Smooth muscle cell (in vitro differentiated cells): ENCODE measurements around the gene PRR5. TPM values are rescaled to one million over a fixed set of nuclear protein-coding genes. Genes with fewer than 3 reads are reported as not detected.
"Not testable (repeated sequence)": the region's sequence is repeated elsewhere in the genome, so short reads cannot be mapped to it uniquely, and the experiment has no call there.

ENCODE experiments used
- DNase-seq: peaks from one replicate; lab custom pipeline; 2025; ENCODE audit not compliant: unreplicated experiment; lab: John Stamatoyannopoulos, UW
- H2AFZ ChIP-seq: fragments of 200-600 bp; sonication (generic); 2 replicates; pipeline ENCODE4 v1.6.0; 2016; ENCODE audit warnings: antibody characterized with exemption, low read depth, mild to moderate bottlenecking
- H3F3A ChIP-seq: fragments of 200-600 bp; sonication (generic); 2 replicates; pipeline ENCODE4 v1.6.0; 2017; ENCODE audit warnings: antibody characterized with exemption, low read depth
- H3K27ac ChIP-seq: fragments of 200-600 bp; sonication (generic); 2 replicates; pipeline ENCODE4 v1.5.1; 2016; ENCODE audit warnings: low read depth, mild to moderate bottlenecking
- H3K27me3 ChIP-seq: fragments of 200-600 bp; sonication (generic); 2 replicates; pipeline ENCODE4 v1.6.1; 2016; ENCODE audit warnings: low read depth, mild to moderate bottlenecking
- H3K36me3 ChIP-seq: fragments of 200-600 bp; sonication (generic); 2 replicates; pipeline ENCODE4 v1.5.1; 2016; ENCODE audit warnings: low read depth
- H3K4me1 ChIP-seq: fragments of 200-600 bp; sonication (generic); 2 replicates; pipeline ENCODE4 v1.5.1; 2016; ENCODE audit warnings: low read depth
- H3K4me2 ChIP-seq: fragments of 200-600 bp; sonication (generic); 2 replicates; pipeline ENCODE4 v1.6.0; 2016; ENCODE audit warnings: mild to moderate bottlenecking
- H3K4me3 ChIP-seq: fragments of 200-600 bp; sonication (generic); 2 replicates; pipeline ENCODE4 v1.5.1; 2016; ENCODE audit warnings: mild to moderate bottlenecking
- H3K79me2 ChIP-seq: fragments of 200-600 bp; sonication (generic); 2 replicates; pipeline ENCODE4 v1.6.0; 2016; ENCODE audit warnings: low read depth, mild to moderate bottlenecking
- H3K9ac ChIP-seq: fragments of 200-600 bp; sonication (generic); 2 replicates; pipeline ENCODE4 v1.6.0; 2016; ENCODE audit warnings: low read depth
- H3K9me3 ChIP-seq: fragments of 200-600 bp; sonication (generic); replicated peaks from 2 replicates; pipeline ENCODE4 v1.5.1; 2016; ENCODE audit warnings: low read depth
- H4K20me1 ChIP-seq: fragments of 200-600 bp; sonication (generic); 2 replicates; pipeline ENCODE4 v1.6.0; 2016; ENCODE audit warnings: low read depth
- CTCF ChIP-seq: fragments of 200-600 bp; sonication (generic); IDR thresholded peaks from 2 replicates; pipeline ENCODE4 v1.5.1; 2017; ENCODE audit warnings: borderline replicate concordance, mild to moderate bottlenecking, antibody characterized with exemption; ENCODE audit not compliant: insufficient read depth, poor library complexity, severe bottlenecking
- WGBS: methylation state at CpG from one replicate; pipeline ENCODE4 v1.1.7; 2016; ENCODE audit warnings: low lambda C conversion rate; 5-methylcytosine and 5-hydroxymethylcytosine counted together
- polyA plus RNA-seq: library from polyadenylated mRNA; unstranded; fragments of >200 nt; fragmentation: Nextera tagmentation; extraction: Ambion mirVana; gene quantifications from 2 replicates; pipeline ENCODE4 v1.2.1, GENCODE V29; 2016
- total RNA-seq: library from RNA; depleted of rRNA; stranded (reverse); fragments of >200 nt; gene quantifications from 2 replicates; pipeline ENCODE4 v1.2.3, GENCODE V29; 2014

PRR5 gene
- total and polyA plus RNA-seq, 2 experiments from 2014 or later, result 16.3 to 25.5 TPM

- Histone ChIP-seq H3K4me1 (no peaks in the 10 kb centered on the region), H3K4me3 (peak overlapping the region; percentile 35), H2AFZ (no peak overlapping the region), H4K20me1 (peaks cover 34% of the 10 kb centered on the region), H3K4me2 (no peak overlapping the region), H3K9me3 (no peaks in the 10 kb centered on the region), H3F3A (no peaks in the 10 kb centered on the region), H3K27ac (no peak overlapping the region), H3K27me3 (no peaks in the 10 kb centered on the region), H3K9ac (no peak overlapping the region), H3K79me2 (peaks cover 15% of the 10 kb centered on the region), H3K36me3 (no peaks in the 10 kb centered on the region)
- no peak for DNase-seq
- no peak for TF ChIP-seq CTCF
- WGBS, result 90% methylated on average over 10 of the region's 10 CpGs
Measured at GRCh38 chr22:44677353-44677840, 24.6 kb upstream of the PRR5 start.

GRCh38 chr22:44677871-44678555 is 24.0 kb upstream of the PRR5 start:
- Histone ChIP-seq H3K9ac (no peak overlapping the region), H3K36me3 (no peaks in the 10 kb centered on the region), H3F3A (no peaks in the 10 kb centered on the region), H3K9me3 (no peaks in the 10 kb centered on the region), H3K79me2 (peaks cover 9% of the 10 kb centered on the region), H4K20me1 (peaks cover 28% of the 10 kb centered on the region), H2AFZ (no peak overlapping the region), H3K4me2 (no peak overlapping the region), H3K4me1 (no peaks in the 10 kb centered on the region), H3K4me3 (peak overlapping the region; percentile 35), H3K27ac (no peak overlapping the region), H3K27me3 (no peaks in the 10 kb centered on the region)
- DNase-seq, result no peak
- TF ChIP-seq CTCF, result no peak
- WGBS, result 92% methylated on average over 17 of the region's 18 CpGs

GRCh38 chr22:44678556-44679305 is 23.3 kb upstream of the PRR5 start:
- peaks cover 21% of the 10 kb centered on the region for H4K20me1 ChIP-seq
- no peak overlapping the region for H3K27ac ChIP-seq
- no peak overlapping the region for H3K9ac ChIP-seq
- H3K79me2 ChIP-seq, result peaks cover 3% of the 10 kb centered on the region
- H2AFZ ChIP-seq, result no peak overlapping the region
- no peaks in the 10 kb centered on the region for H3K9me3 ChIP-seq
- H3K4me1 ChIP-seq, result no peaks in the 10 kb centered on the region
- no peak overlapping the region for H3K4me3 ChIP-seq
- TF ChIP-seq CTCF, result no peak
- 94% methylated on average over 16 of the region's 18 CpGs for WGBS
- no peak for DNase-seq
- H3K36me3 ChIP-seq, result no peaks in the 10 kb centered on the region
- no peaks in the 10 kb centered on the region for H3K27me3 ChIP-seq
- H3F3A ChIP-seq, result no peaks in the 10 kb centered on the region
- no peak overlapping the region for H3K4me2 ChIP-seq

- not testable (repeated sequence) for H3K79me2 ChIP-seq, H3K27ac ChIP-seq, H3F3A ChIP-seq, H3K4me1 ChIP-seq, H3K9me3 ChIP-seq, DNase-seq, H3K36me3 ChIP-seq, H3K4me2 ChIP-seq, H3K9ac ChIP-seq, H2AFZ ChIP-seq, H3K27me3 ChIP-seq, H3K4me3 ChIP-seq
- 92% methylated on average over 9 of the region's 9 CpGs for WGBS
- peaks cover 20% of the 10 kb centered on the region for H4K20me1 ChIP-seq
Measured at GRCh38 chr22:44679306-44679647, 22.7 kb upstream of the PRR5 start.
